Left kidney (tissue), 2 donors: Measurements from ENCODE around the gene FBXO17. TPM values are rescaled to one million over a fixed set of nuclear protein-coding genes. Genes with fewer than 3 reads are reported as not detected.
"Not testable (repeated sequence)": the region's sequence is repeated elsewhere in the genome, so short reads cannot be mapped to it uniquely, and the experiment has no call there.

Experiments
- DNase-seq: peaks from one replicate; pipeline ENCODE4 v3.0.0-alpha.2; 2013
- polyA plus RNA-seq: library from polyadenylated mRNA; unstranded; fragments of 120-200 nt; gene quantifications from one replicate; pipeline ENCODE4 v1.2.1, GENCODE V29; 2013; ENCODE audit not compliant: insufficient read length

Gene FBXO17
- polyA plus RNA-seq, 1 donor = 88.0 TPM

GRCh38 chr19:38987745-38988144 lies 12.2 kb upstream of the FBXO17 start:
- not testable (repeated sequence) for DNase-seq

GRCh38 chr19:38985262-38985661 lies 9.7 kb upstream of the FBXO17 start:
- no peak for DNase-seq

GRCh38 chr19:38980583-38981374 lies 5.2 kb upstream of the FBXO17 start:
- no peak for DNase-seq

DNA sequence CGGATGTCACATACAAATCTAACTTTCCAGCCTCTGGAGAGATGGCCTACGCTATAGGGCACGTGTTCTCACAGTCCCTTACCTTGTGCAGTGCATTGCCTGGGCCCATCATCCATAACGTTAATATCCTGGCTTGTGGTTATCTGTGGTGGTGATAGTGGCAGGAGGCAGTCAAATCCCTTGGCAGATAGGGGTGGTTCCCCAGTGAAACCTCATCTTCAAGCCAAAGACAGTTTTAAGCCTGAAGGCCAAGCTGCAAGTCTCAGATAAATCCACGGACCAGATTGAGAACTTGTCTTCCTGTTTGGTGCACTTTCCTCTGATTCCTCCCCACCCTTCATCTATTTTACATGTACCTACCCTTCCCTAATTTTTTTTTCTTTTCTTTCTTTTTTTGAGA lies 4.3 kb upstream of the FBXO17 start:
- no peak for DNase-seq

DNA sequence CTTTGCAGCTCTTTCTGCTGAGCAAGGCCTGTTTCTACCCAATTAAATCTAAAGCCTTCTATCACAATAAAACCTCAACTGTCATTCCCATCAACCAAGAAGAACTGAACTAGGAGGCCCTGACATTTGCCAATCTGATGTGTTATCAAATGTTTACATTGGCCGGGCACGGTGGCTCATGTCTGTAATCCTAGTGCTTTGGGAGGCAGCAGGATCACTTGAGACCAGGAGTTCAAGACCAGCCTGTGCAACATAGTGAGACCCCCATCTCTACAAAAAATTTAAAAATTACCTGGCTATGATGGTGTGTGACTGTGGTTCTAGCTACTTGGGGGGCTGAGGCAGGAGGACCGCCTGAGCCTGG lies 2.8 kb upstream of the FBXO17 start:
- no peak for DNase-seq

- DNase-seq = no peak
These were observed 2.1 kb upstream of the FBXO17 start for GRCh38 chr19:38977445-38978325.

DNA sequence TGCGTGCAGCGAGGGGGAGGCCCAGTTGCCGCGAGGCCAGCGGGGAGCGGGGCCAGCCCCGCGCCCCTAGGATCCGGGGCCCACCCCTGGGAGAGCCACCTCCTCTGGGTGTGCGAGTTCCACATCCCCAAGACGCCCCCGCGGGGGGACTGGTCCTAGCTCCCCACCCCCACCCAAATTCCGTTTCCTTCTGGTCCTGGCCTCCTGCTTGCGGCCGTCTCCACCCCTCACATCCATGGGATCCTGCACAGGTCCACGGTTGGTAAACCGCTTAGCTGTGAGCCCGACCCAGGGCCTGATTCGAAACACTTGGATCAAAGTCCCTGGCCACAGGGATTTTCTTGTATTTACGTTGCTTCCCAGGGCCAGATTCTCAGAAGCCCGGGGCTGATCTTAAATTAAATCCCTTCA lies 324 bp upstream of the FBXO17 start:
- peak; percentile 51 for DNase-seq

- DNase-seq = peak; percentile 27
These were observed 823 bp downstream of the FBXO17 start for GRCh38 chr19:38974624-38975213.

DNA sequence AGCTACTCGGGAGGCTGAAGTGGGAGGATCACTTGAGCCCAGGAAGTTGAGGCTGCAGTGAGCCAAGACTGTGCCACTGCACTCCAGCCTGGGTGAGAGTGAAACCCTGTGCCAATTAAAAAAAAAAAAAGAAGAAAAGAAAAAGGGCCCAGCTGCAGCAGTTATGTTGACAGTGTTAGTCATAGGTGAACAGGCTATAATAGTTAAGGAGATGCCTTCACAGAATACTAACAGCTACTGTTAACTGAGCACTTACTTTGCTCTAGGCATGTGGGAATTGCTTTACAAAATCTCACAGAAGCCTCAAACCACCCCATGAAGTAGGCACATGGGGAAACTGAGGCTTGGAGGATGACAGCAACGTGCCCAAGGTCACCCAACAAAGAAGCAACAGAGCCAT lies 3.9 kb downstream of the FBXO17 start:
- DNase-seq = no peak

- DNase-seq = no peak
These were observed 4.6 kb downstream of the FBXO17 start for GRCh38 chr19:38970664-38971532.

DNA sequence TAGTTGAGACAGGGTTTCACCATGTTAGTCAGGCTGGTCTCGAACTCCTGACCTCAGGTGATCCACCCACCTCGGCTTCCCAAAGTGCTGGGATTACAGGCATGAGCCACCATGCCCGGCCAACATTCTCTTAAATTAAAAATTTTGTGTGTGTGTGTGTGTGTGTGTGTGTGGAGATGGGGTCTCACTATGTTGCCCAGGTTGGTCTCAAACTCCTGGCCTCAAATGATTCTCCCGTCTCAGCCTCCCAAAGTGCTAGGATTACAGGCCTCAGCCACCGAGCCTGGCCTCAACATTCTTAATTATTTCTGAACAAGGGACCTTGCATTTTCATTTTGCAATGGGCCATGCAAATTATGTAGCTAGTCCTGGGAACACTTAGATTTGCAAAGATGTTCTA lies 9.4 kb downstream of the FBXO17 start:
- DNase-seq = not testable (repeated sequence)

DNA sequence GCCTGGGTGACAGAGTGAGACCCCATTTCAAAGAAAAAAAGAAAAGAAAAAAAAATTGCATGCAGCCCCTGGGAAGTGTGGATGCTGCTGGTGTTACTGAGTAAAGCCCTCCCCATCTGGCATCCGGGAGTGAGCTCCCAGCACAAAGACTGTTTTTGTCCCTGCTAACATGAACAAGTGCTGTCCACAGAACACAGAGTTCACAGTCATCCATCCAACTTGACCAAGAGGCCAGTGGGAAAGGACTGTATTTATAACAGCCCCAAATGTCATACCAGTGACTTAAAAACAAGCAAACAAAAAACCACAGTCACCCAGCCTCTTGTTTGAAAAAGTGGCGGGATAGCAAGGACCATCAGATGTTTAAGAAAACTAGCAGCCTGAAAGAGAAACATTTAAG lies 10.8 kb downstream of the FBXO17 start:
- DNase-seq = no peak

DNA sequence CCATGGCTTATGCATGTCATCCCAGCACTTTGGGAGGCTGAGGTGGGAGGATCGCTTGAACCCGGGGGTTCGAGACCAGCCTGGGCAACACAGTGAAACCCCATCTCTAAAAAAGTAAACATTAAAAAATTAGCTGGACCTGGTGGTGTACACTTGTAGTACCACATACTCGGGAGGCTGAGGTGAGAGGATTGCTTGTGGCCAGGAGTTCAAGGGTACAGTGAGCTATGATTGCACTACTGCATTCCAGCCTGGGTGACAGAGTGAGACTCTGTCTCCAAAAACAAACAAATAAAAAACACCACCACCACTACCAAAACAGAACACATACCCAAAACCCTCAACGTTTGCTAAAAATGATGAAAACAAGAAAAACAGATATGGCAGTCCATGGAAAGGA lies 15.9 kb downstream of the FBXO17 start:
- no peak for DNase-seq

GRCh38 chr19:38958301-38958700 lies 17.2 kb downstream of the FBXO17 start:
- DNase-seq = no peak

GRCh38 chr19:38956264-38956663 lies 19.3 kb downstream of the FBXO17 start:
- no peak for DNase-seq

DNA sequence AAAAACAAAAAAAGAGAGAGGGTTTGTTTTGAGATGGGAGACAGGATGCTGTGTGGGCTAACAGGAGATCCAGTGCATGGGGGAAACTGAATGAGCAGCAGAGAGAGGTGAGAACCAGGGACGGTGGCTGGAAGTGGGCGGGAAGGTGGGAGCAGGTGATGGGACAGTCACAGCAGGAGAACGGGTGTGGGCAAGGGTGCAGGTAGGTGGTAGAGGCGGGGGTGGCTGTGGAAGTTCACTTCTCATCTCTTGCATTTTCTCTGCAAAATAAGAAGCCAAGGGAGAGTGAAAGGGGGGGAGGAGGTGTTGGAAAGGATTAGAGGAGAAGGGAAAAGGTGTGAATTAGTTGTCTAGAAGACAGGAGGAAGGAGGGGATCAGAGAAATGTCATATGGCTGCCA lies 21.9 kb downstream of the FBXO17 start:
- DNase-seq = no peak

GRCh38 chr19:38952395-38953165 lies 23.0 kb downstream of the FBXO17 start:
- peak; percentile 71 for DNase-seq

DNA sequence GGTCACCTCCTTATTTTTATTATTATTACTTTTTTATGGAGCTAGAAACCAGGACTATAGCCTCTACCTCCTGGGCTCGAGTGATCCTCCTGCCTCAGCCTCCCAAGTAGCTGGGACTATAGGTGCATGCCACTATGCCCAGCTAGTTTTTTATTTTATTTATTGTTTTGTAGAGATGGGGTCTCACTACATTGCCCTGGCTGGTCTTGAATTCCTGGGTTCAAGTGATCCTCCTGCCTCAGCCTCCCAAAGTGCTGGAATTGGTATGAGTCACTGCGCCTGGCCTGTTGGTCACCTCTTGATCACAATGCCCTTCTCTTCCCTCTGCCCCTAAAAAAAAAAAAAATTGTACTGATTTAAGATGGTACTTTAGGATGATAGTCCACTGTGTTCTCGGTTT lies 24.4 kb downstream of the FBXO17 start:
- DNase-seq = no peak

DNA sequence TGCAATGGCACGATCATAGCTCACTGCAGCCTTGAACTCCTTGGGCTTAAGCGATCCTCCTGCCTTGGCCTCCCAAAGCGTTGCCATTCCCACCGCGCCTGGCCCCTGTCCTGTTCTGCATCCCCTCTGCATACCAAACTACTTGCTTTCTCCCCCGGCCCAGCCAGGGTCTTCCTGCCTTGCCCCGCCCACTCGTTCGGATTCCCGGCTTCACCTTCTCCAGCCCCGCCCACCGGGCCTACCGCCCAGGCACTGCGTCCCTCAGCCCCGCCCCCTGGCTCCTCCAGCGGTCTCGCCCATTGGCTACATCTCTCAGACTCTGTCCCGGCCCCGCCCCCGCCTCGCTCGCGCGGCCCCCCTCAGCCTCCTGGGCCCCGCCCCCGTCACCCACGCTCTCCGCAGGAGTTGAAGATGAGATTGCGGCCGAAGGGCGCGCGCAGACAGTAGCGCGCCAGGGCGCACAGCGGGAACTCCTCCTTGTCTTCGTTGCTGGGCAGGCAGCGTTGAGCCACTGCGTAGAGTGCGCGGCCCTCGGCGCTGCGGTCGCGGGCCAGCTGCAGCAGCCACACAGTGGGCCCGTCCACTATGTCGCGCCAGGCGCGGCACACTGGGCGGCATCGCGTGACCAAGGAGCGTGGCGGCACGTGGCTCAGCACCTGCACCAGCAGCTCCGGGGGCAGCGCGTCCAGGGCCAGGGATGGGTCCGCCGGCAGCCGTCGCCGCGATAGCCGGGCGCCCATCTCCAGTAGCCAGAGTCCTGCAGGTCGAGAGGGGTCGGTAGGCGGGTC lies 25.8 kb downstream of the FBXO17 start:
- DNase-seq = peak; percentile 89
